ENCODE measurements around the gene VKORC1. TPM values are rescaled to one million over a fixed set of nuclear protein-coding genes. Genes with fewer than 3 reads are reported as not detected.

Gene VKORC1
- polyA plus RNA-seq, 4 donors, result 64.9 to 90.5 (median 71.9) TPM

- no peak for DNase-seq (ENCODE audit: low read depth in 4 of 4, low spot score in 3 of 4)
These were observed 22.7 kb downstream of the VKORC1 start for GRCh38 chr16:31071861-31072260.

- no peak for DNase-seq (ENCODE audit: low read depth in 4 of 4, low spot score in 3 of 4)
These were observed 27.3 kb downstream of the VKORC1 start for GRCh38 chr16:31067342-31067741.

GRCh38 chr16:31064882-31065461, 29.6 kb downstream of the VKORC1 start:
- no peak for DNase-seq (ENCODE audit: low read depth in 4 of 4, low spot score in 3 of 4)

GRCh38 chr16:31063843-31064611, 30.6 kb downstream of the VKORC1 start:
- no peak for DNase-seq (ENCODE audit: low read depth in 4 of 4, low spot score in 3 of 4)

- DNase-seq (ENCODE audit: low read depth in 4 of 4, low spot score in 3 of 4), result no peak
These were observed 31.1 kb downstream of the VKORC1 start for GRCh38 chr16:31063495-31063842.

GRCh38 chr16:31061813-31062440, 32.7 kb downstream of the VKORC1 start:
- DNase-seq (ENCODE audit: low read depth in 4 of 4, low spot score in 3 of 4), result no peak

GRCh38 chr16:31061126-31061812, 33.3 kb downstream of the VKORC1 start:
- DNase-seq (ENCODE audit: low read depth in 4 of 4, low spot score in 3 of 4), result no peak

- no peak for DNase-seq (ENCODE audit: low read depth in 4 of 4, low spot score in 3 of 4)
These were observed 39.0 kb downstream of the VKORC1 start for GRCh38 chr16:31055613-31056012.

- DNase-seq (ENCODE audit: low read depth in 4 of 4, low spot score in 3 of 4), result no peak
These were observed 42.5 kb downstream of the VKORC1 start for GRCh38 chr16:31052114-31052513.

- no peak for DNase-seq (ENCODE audit: low read depth in 4 of 4, low spot score in 3 of 4)
These were observed 44.1 kb downstream of the VKORC1 start for GRCh38 chr16:31050280-31051030.

- no peak for DNase-seq (ENCODE audit: low read depth in 4 of 4, low spot score in 3 of 4)
These were observed 50.6 kb downstream of the VKORC1 start for GRCh38 chr16:31043898-31044481.

GRCh38 chr16:31043352-31043751, 51.2 kb downstream of the VKORC1 start:
- no peak for DNase-seq (ENCODE audit: low read depth in 4 of 4, low spot score in 3 of 4)

GRCh38 chr16:31042866-31043265, 51.7 kb downstream of the VKORC1 start:
- DNase-seq (ENCODE audit: low read depth in 4 of 4, low spot score in 3 of 4), result no peak

Other genes starting within 250 kb of the VKORC1 start
- gene BCL7C, start 200.7 kb downstream of the VKORC1 start, polyA plus RNA-seq (ENCODE audit: insufficient read length in 4 of 4), result 10 to 100 TPM; 39.5 to 50.6 (median 42.1) TPM
- 1 to 10 TPM; 6.6 to 7.5 (median 7.3) TPM for gene CTF1, start 198.2 kb downstream of the VKORC1 start, polyA plus RNA-seq (ENCODE audit: insufficient read length in 4 of 4)
- gene FBXL19, start 171.2 kb downstream of the VKORC1 start, polyA plus RNA-seq (ENCODE audit: insufficient read length in 4 of 4), result 10 to 100 TPM; 18.4 to 33.3 (median 23.6) TPM
- gene ORAI3, start 145.7 kb downstream of the VKORC1 start, polyA plus RNA-seq (ENCODE audit: insufficient read length in 4 of 4), result 10 to 100 TPM; 18.9 to 24.1 (median 20.3) TPM
- 10 to 100 TPM; 15.9 to 19.2 (median 16.4) TPM for gene SETD1A, start 137.0 kb downstream of the VKORC1 start, polyA plus RNA-seq (ENCODE audit: insufficient read length in 4 of 4)
- gene HSD3B7, start 109.6 kb downstream of the VKORC1 start, polyA plus RNA-seq (ENCODE audit: insufficient read length in 4 of 4), result 10 to 100 TPM in 1 of 4 donors, 1 to 10 TPM in 3; 9.4 to 10.1 (median 9.7) TPM
- gene STX1B, start 84.2 kb downstream of the VKORC1 start, polyA plus RNA-seq (ENCODE audit: insufficient read length in 4 of 4), result 1 to 10 TPM in 3 of 4 donors, under 1 TPM in 1; 0.73 to 2.1 (median 1.2) TPM
- 10 to 100 TPM; 31.8 to 41.9 (median 35.2) TPM for gene STX4, start 61.2 kb downstream of the VKORC1 start, polyA plus RNA-seq (ENCODE audit: insufficient read length in 4 of 4)
- 1 to 10 TPM; 3.9 to 7.6 (median 4.5) TPM for gene ZNF668, start 20.6 kb downstream of the VKORC1 start, polyA plus RNA-seq (ENCODE audit: insufficient read length in 4 of 4)
- gene ZNF646, start 20.4 kb downstream of the VKORC1 start, polyA plus RNA-seq (ENCODE audit: insufficient read length in 4 of 4), result 10 to 100 TPM; 11.2 to 14.5 (median 13.0) TPM
- 1 to 10 TPM; 1.1 to 1.4 (median 1.2) TPM for gene PRSS53, start 5.9 kb downstream of the VKORC1 start, polyA plus RNA-seq (ENCODE audit: insufficient read length in 4 of 4)
- 10 to 100 TPM; 32.9 to 50.8 (median 35.8) TPM for gene BCKDK, start 13.6 kb upstream of the VKORC1 start, polyA plus RNA-seq (ENCODE audit: insufficient read length in 4 of 4)
- gene KAT8, start 22.9 kb upstream of the VKORC1 start, polyA plus RNA-seq (ENCODE audit: insufficient read length in 4 of 4), result 10 to 100 TPM; 63.3 to 68.3 (median 67.3) TPM
- gene PRSS8, start 40.9 kb upstream of the VKORC1 start, polyA plus RNA-seq (ENCODE audit: insufficient read length in 4 of 4), result 10 to 100 TPM; 58.9 to 87.4 (median 63.5) TPM
- gene PRSS36, start 55.3 kb upstream of the VKORC1 start, polyA plus RNA-seq (ENCODE audit: insufficient read length in 4 of 4), result 1 to 10 TPM; 1.2 to 1.8 (median 1.6) TPM
- 100 to 1,000 TPM; 601 to 671 (median 647) TPM for gene FUS, start 85.3 kb upstream of the VKORC1 start, polyA plus RNA-seq (ENCODE audit: insufficient read length in 4 of 4)
- 10 to 100 TPM in 3 of 4 donors, 1 to 10 TPM in 1; 9.1 to 13.4 (median 10.9) TPM for gene PYCARD, start 108.0 kb upstream of the VKORC1 start, polyA plus RNA-seq (ENCODE audit: insufficient read length in 4 of 4)
- gene TRIM72, start 119.3 kb upstream of the VKORC1 start, polyA plus RNA-seq (ENCODE audit: insufficient read length in 4 of 4), result under 1 TPM; 0.08 to 0.17 (median 0.11) TPM
- gene PYDC1, start 122.3 kb upstream of the VKORC1 start, polyA plus RNA-seq (ENCODE audit: insufficient read length in 4 of 4), result not detected
- 1 to 10 TPM; 1.4 to 2.6 (median 1.8) TPM for gene ITGAM, start 165.2 kb upstream of the VKORC1 start, polyA plus RNA-seq (ENCODE audit: insufficient read length in 4 of 4)

Data from right renal pelvis (tissue), 4 donors.